CD14-positive monocyte (primary cell): Measurements from ENCODE around the gene RAB37. TPM values are rescaled to one million over a fixed set of nuclear protein-coding genes. Genes with fewer than 3 reads are reported as not detected.

Source experiments
- DNase-seq, 3 donors: peaks; one replicate each; pipeline ENCODE4 v3.0.0-alpha.2; 2011 to 2022
- H2AFZ ChIP-seq: 2 replicates; pipeline ENCODE4 v1.6.0; 2012; ENCODE audit warnings: mild to moderate bottlenecking, low read depth, low read length, inconsistent platforms; ENCODE audit not compliant: insufficient read depth, poor library complexity, severe bottlenecking
- H3K27ac ChIP-seq, 2 donors: 1 replicate in 1 of 2; 2 replicates in 1 of 2; pipeline ENCODE4 v1.5.1; 2012 to 2013; ENCODE audit warnings: low read length in 2 of 2, control low read depth in 1 of 2, inconsistent platforms in 1 of 2, low read depth in 1 of 2, mild to moderate bottlenecking in 1 of 2
- H3K27me3 ChIP-seq, 2 donors: one replicate each; pipeline versions ENCODE4 v1.6.0 to v1.6.1; 2011 to 2013; ENCODE audit warnings: low read length in 2 of 2; ENCODE audit not compliant: control insufficient read depth in 2 of 2, insufficient read depth in 2 of 2
- H3K36me3 ChIP-seq, 2 donors: replicated peaks in 1 of 2; 1 replicate in 1 of 2; 2 replicates in 1 of 2; pipeline versions ENCODE4 v1.5.1 to v1.6.1; 2012 to 2013; ENCODE audit warnings: low read length in 2 of 2, control low read depth in 1 of 2, inconsistent platforms in 1 of 2, mild to moderate bottlenecking in 1 of 2; ENCODE audit not compliant: insufficient read depth in 2 of 2, control insufficient read depth in 1 of 2
- H3K4me1 ChIP-seq, 2 donors: 1 replicate in 1 of 2; 2 replicates in 1 of 2; pipeline versions ENCODE4 v1.5.1 to v1.6.1; 2012 to 2013; ENCODE audit warnings: low read length in 2 of 2, control low read depth in 1 of 2, inconsistent platforms in 1 of 2, mild to moderate bottlenecking in 1 of 2, moderate library complexity in 1 of 2; ENCODE audit not compliant: insufficient read depth in 2 of 2, control insufficient read depth in 1 of 2
- H3K4me2 ChIP-seq: replicated peaks from 2 replicates; pipeline ENCODE3; 2012; ENCODE audit warnings: low read length, moderate library complexity, mild to moderate bottlenecking; ENCODE audit not compliant: poor library complexity, severe bottlenecking; ENCODE audit errors: extremely low read depth
- H3K4me3 ChIP-seq, 3 experiments: fragments of 200-600 bp in 1 of 3; sonication (generic) in 1 of 3; replicated peaks in 1 of 3; 1 replicate in 2 of 3; 2 replicates in 1 of 3; pipeline ENCODE4 v1.5.1; 2011 to 2013; ENCODE audit warnings: low read length in 3 of 3, mild to moderate bottlenecking in 3 of 3, control low read depth in 2 of 3, low read depth in 2 of 3, inconsistent platforms in 1 of 3, moderate library complexity in 1 of 3
- H3K79me2 ChIP-seq: 2 replicates; pipeline ENCODE4 v1.6.0; 2012; ENCODE audit warnings: mild to moderate bottlenecking, control low read depth, inconsistent platforms, low read length, moderate library complexity; ENCODE audit not compliant: insufficient read depth
- H3K9ac ChIP-seq: 2 replicates; pipeline ENCODE4 v1.6.0; 2017; ENCODE audit warnings: low read length, mild to moderate bottlenecking; ENCODE audit not compliant: insufficient read depth, poor library complexity, severe bottlenecking
- H3K9me3 ChIP-seq, 2 donors: replicated peaks in 1 of 2; 1 replicate in 1 of 2; 2 replicates in 1 of 2; pipeline versions ENCODE4 v1.5.1 to v1.6.1; 2012 to 2013; ENCODE audit warnings: low read length in 2 of 2, control low read depth in 1 of 2; ENCODE audit not compliant: control insufficient read depth in 1 of 2, insufficient read depth in 1 of 2
- H4K20me1 ChIP-seq: 2 replicates; pipeline ENCODE4 v1.6.0; 2012; ENCODE audit warnings: mild to moderate bottlenecking, low read length, control low read depth, moderate library complexity; ENCODE audit not compliant: insufficient read depth
- H3K27ac Mint-ChIP-seq, 7 donors: one replicate each; pipeline ENCODE4 v1.8.0; 2020; ENCODE audit warnings: mild to moderate bottlenecking in 7 of 7, mixed read lengths in 7 of 7, moderate library complexity in 6 of 7, inconsistent platforms in 2 of 7
- H3K27me3 Mint-ChIP-seq, 3 donors: one replicate each; pipeline ENCODE4 v1.8.0; 2021 to 2022; ENCODE audit warnings: low read depth in 3 of 3, mild to moderate bottlenecking in 3 of 3, mixed read lengths in 3 of 3, moderate library complexity in 3 of 3, inconsistent platforms in 1 of 3
- H3K36me3 Mint-ChIP-seq, 2 donors: one replicate each; pipeline ENCODE4 v1.8.0; 2020; ENCODE audit warnings: mixed read lengths in 2 of 2, inconsistent platforms in 1 of 2, mild to moderate bottlenecking in 1 of 2
- H3K4me1 Mint-ChIP-seq: one replicate; pipeline ENCODE4 v1.8.0; 2020; ENCODE audit warnings: mild to moderate bottlenecking, mixed read lengths
- H3K4me3 Mint-ChIP-seq, 2 donors: one replicate each; pipeline ENCODE4 v1.8.0; 2020; ENCODE audit warnings: mild to moderate bottlenecking in 2 of 2, mixed read lengths in 2 of 2, moderate library complexity in 1 of 2
- H3K9me3 Mint-ChIP-seq, 7 donors: one replicate each; pipeline ENCODE4 v1.8.0; 2020 to 2022; ENCODE audit warnings: mixed read lengths in 7 of 7, mild to moderate bottlenecking in 6 of 7, moderate library complexity in 6 of 7, inconsistent platforms in 2 of 7
- WGBS: methylation state at CpG from one replicate; pipeline ENCODE4 v1.1.5; 2013; ENCODE audit warnings: missing lambda C conversion rate; ENCODE audit not compliant: insufficient coverage; 5-methylcytosine and 5-hydroxymethylcytosine counted together
- intact Hi-C, 2 donors: fragments of 100-400 bp; cut with micrococcal nuclease; formaldehyde crosslinking; loops; one replicate each; pipeline versions ENCODE4 v1.15.0 to v1.15.1; 2023
- polyA plus RNA-seq, 3 donors: library from polyadenylated mRNA; depleted of rRNA in 1 of 3; unstranded in 2 of 3; stranded (reverse) in 1 of 3; fragments of 300-500 nt in 2 of 3; fragments of >200 nt in 1 of 3; fragmentation: Illumina TruSeq in 2 of 3; gene quantifications; 1 replicate in 2 of 3; 2 replicates in 1 of 3; pipeline ENCODE4 v1.2.3, GENCODE V29; 2012 to 2021
- TF ChIP-seq, protein P1 (sequence below): fragments of 200-600 bp; IDR thresholded peaks from one replicate; pipeline ENCODE4 v1.8.0; 2022; ENCODE audit warnings: antibody characterized with exemption, mild to moderate bottlenecking

The RAB37 gene
- polyA plus RNA-seq, 3 donors: 26.8 to 40.9 (median 33.1) TPM

DNA sequence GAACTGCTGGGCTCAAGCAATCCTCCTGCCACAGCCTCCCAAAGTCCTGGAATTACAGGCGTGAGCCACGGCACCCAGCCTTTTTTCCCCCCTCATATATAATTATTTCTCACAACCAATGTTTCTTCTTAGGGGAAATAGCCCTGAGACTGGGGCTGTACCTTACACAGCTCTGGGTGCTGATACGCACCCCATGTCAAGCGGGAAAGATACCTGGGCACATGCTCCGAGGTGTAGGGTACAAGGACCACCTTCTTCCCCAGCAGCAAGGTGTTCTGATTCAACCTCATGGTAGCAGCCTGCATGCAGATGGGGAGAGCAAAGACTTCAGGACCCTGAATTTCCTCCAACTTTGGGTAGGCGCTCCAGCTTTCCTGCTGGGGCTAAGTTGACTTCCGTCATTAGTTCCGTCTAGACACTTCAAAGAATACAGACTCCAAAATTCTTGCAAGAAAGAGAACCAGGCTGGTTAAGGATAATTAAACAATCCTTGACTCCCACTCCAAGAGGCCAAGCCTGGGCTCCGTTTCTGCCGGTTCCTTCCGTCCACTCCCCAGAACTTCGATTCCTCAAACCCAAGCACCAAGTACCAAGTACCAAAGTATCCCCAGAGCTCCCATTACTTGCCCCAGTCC is 38.5 kb downstream of the RAB37 start:
- intact Hi-C loops: no loop called here
- TF ChIP-seq, protein P1, sequence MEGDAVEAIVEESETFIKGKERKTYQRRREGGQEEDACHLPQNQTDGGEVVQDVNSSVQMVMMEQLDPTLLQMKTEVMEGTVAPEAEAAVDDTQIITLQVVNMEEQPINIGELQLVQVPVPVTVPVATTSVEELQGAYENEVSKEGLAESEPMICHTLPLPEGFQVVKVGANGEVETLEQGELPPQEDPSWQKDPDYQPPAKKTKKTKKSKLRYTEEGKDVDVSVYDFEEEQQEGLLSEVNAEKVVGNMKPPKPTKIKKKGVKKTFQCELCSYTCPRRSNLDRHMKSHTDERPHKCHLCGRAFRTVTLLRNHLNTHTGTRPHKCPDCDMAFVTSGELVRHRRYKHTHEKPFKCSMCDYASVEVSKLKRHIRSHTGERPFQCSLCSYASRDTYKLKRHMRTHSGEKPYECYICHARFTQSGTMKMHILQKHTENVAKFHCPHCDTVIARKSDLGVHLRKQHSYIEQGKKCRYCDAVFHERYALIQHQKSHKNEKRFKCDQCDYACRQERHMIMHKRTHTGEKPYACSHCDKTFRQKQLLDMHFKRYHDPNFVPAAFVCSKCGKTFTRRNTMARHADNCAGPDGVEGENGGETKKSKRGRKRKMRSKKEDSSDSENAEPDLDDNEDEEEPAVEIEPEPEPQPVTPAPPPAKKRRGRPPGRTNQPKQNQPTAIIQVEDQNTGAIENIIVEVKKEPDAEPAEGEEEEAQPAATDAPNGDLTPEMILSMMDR: no peak
- Histone ChIP-seq H3K9ac (peak overlapping the region; percentile 63), H4K20me1 (peaks cover 58% of the 10 kb centered on the region), H3K9me3 (no peaks in the 10 kb centered on the region), H3K4me1 (peaks cover 55 to 63% of the 10 kb centered on the region in 2 donors), H3K4me2 (peak overlapping the region; percentile 93), H3K79me2 (peaks cover 48% of the 10 kb centered on the region), H3K4me3 (peak overlapping the region; percentile 53 to 91 (median 65)), H3K27me3 (no peaks in the 10 kb centered on the region), H3K36me3 (peaks cover 31 to 33% of the 10 kb centered on the region in 2 donors), H2AFZ (peak overlapping the region; percentile 74), H3K27ac (peak overlapping the region; percentile 41 to 81)
- peak overlapping the region; percentile 92 to 100 (median 100) for H3K27ac Mint-ChIP-seq
- 13% methylated on average over 8 of the region's 12 CpGs for WGBS
- H3K36me3 Mint-ChIP-seq: peaks cover 54 to 55% of the 10 kb centered on the region in 2 donors
- peak overlapping the region; percentile 95 to 98 for H3K4me3 Mint-ChIP-seq
- peaks cover 62% of the 10 kb centered on the region for H3K4me1 Mint-ChIP-seq
- H3K9me3 Mint-ChIP-seq: peaks cover 0 to 1% (median 0%) of the 10 kb centered on the region in 7 donors
- DNase-seq: peak in 1 of 3 donors; percentile 13
- peaks cover 0 to 6% (median 2%) of the 10 kb centered on the region in 3 donors for H3K27me3 Mint-ChIP-seq

GRCh38 chr17:74776044-74776962 is 39.2 kb downstream of the RAB37 start, which contains the start of gene NAT9:
TSS of gene NAT9 (minus strand) at chr17:74776345. CDS start at chr17:74775698, 647 bp downstream.
- H3K4me1 ChIP-seq: peaks cover 63 to 71% of the 10 kb centered on the region in 2 donors
- intact Hi-C loops: no loop called here
- H3K9ac ChIP-seq: peak within 1 kb of the TSS; percentile 63
- H4K20me1 ChIP-seq: peaks cover 54% of the 10 kb centered on the region
- peaks cover 0 to 4% (median 2%) of the 10 kb centered on the region in 3 donors for H3K27me3 Mint-ChIP-seq
- peak; percentile 96 to 97 (median 97) for DNase-seq
- TF ChIP-seq, protein P1: no peak
- 1% methylated on average over 60 of the region's 64 CpGs for WGBS
- H3K79me2 ChIP-seq: peaks cover 52% of the 10 kb centered on the region
- H3K4me3 Mint-ChIP-seq: peak within 1 kb of the TSS; percentile 95 to 98
- peaks cover 54 to 55% of the 10 kb centered on the region in 2 donors for H3K36me3 Mint-ChIP-seq
- no peaks in the 10 kb centered on the region for H3K27me3 ChIP-seq
- H3K36me3 ChIP-seq: peaks cover 23 to 25% of the 10 kb centered on the region in 2 donors
- H3K4me2 ChIP-seq: peak within 1 kb of the TSS; percentile 93
- H3K9me3 ChIP-seq: no peaks in the 10 kb centered on the region
- H3K27ac ChIP-seq: peak within 1 kb of the TSS; percentile 72 to 81
- peak within 1 kb of the TSS; percentile 74 for H2AFZ ChIP-seq
- peak within 1 kb of the TSS; percentile 99 to 100 (median 100) for H3K27ac Mint-ChIP-seq
- H3K4me1 Mint-ChIP-seq: peaks cover 66% of the 10 kb centered on the region
- H3K4me3 ChIP-seq: peak within 1 kb of the TSS; percentile 53 to 91 (median 76)
- H3K9me3 Mint-ChIP-seq: peaks cover 0 to 1% (median 0%) of the 10 kb centered on the region in 7 donors
